ENCODE data around the gene OR8K3.

DNA sequence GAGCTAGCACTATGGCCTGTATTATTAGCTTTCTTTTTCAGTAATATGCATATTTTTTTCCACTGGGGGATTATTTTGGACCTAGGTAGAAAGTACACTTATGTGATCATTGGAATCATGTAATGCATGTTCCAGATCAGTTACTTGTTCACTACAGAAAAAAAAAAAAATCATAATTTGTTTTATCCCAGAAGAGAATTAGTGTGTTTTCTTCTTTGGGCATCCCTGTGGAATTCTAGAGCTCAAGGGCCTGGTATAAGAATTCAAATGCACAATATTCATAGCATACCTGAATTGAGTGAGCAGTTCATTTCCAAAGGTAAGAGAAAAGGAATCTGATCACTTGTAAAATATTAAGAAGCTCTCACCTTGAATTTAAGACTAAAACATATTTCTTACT is 41.1 kb upstream of the OR8K3 start, which contains the start of gene OR5T1:
- TF ChIP-seq, protein P1, sequence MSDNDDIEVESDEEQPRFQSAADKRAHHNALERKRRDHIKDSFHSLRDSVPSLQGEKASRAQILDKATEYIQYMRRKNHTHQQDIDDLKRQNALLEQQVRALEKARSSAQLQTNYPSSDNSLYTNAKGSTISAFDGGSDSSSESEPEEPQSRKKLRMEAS (IDR thresholded peaks at IDR 0.05; ENCODE audit: insufficient read depth, insufficient read length): no peak
- TF ChIP-seq, protein P2, sequence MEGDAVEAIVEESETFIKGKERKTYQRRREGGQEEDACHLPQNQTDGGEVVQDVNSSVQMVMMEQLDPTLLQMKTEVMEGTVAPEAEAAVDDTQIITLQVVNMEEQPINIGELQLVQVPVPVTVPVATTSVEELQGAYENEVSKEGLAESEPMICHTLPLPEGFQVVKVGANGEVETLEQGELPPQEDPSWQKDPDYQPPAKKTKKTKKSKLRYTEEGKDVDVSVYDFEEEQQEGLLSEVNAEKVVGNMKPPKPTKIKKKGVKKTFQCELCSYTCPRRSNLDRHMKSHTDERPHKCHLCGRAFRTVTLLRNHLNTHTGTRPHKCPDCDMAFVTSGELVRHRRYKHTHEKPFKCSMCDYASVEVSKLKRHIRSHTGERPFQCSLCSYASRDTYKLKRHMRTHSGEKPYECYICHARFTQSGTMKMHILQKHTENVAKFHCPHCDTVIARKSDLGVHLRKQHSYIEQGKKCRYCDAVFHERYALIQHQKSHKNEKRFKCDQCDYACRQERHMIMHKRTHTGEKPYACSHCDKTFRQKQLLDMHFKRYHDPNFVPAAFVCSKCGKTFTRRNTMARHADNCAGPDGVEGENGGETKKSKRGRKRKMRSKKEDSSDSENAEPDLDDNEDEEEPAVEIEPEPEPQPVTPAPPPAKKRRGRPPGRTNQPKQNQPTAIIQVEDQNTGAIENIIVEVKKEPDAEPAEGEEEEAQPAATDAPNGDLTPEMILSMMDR (IDR thresholded peaks at IDR 0.05; ENCODE audit: extremely low read depth in 1 of 2, insufficient read depth in 1 of 2, low read depth in 1 of 2, low read length in 2 of 2): no peak
- TF ChIP-seq POLR2AphosphoS5 (IDR thresholded peaks at IDR 0.05; ENCODE audit: insufficient read depth, low read depth, low read length): no peak
